ENCODE measurements around the gene RAP2A. TPM values are rescaled to one million over a fixed set of nuclear protein-coding genes. Genes with fewer than 3 reads are reported as not detected.

Gene RAP2A
- total RNA-seq, 6 experiments from 2014 or later = 14.7 to 21.6 (median 18.5) TPM

DNA sequence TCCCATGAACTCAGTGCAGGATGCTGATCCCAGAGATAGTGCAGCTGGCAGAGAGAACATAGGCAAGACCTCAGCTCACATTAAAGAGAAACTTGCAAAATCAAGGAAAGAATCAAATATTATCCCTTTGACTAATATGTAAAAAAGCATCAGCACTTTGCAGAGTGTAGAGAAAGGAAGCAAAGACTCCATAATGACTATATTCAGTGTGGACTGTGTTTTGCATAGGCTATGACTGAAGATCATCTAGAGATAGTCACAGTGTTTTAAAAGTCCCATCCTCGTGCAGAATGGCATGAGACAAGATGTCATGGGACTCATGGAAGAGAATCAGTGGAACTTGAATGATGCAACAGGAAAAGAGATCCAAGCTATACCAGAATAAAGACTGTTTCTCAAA is 84.0 kb downstream of the RAP2A start:
- H3K27me3 Mint-ChIP-seq (ENCODE audit: insufficient read depth) = peaks cover 2% of the 10 kb centered on the region
- H3K36me3 Mint-ChIP-seq (ENCODE audit: low read depth) = no peaks in the 10 kb centered on the region
- no peaks in the 10 kb centered on the region for H3K4me1 Mint-ChIP-seq (ENCODE audit: low read depth)
- no peak overlapping the region for H3K4me3 Mint-ChIP-seq
- TF ChIP-seq CTCF (IDR thresholded peaks at IDR 0.05) = no peak
- no peak for DNase-seq
- no peaks in the 10 kb centered on the region; the same call in 1 of the 2 replicates for H3K9me3 Mint-ChIP-seq
- no peak overlapping the region for H3K27ac Mint-ChIP-seq

Other genes with a start within 250 kb of the RAP2A start
- gene MBNL2, start 211.8 kb upstream of the RAP2A start, total RNA-seq (2021; fragmentation: NEBNext Ultra II Directional; extraction: Animal tissue kit (Norgen Biotek cat#: 25700)) = 100 to 1,000 TPM in 3 of 6 experiments, 10 to 100 TPM in 3; 78.5 to 138 (median 99.8) TPM

Measured in HFFc6 (cell line).